Heart left ventricle (tissue), 16 donors: Measurements from ENCODE around the gene ZNF565. TPM values are rescaled to one million over a fixed set of nuclear protein-coding genes. Genes with fewer than 3 reads are reported as not detected.
A peak's percentile ranks its signal among the peaks of the same experiment; 100 is the strongest.

Experiments
- ATAC-seq, 4 donors: fragments of 200-7000 bp; cut with Tn5 transposase; one replicate each; pipeline ENCODE4 v1.9.1; 2020 to 2022; ENCODE audit warnings: moderate library complexity in 4 of 4, mild to moderate bottlenecking in 3 of 4, moderate number of reproducible peaks in 1 of 4
- DNase-seq, 5 donors: peaks; one replicate each; pipeline ENCODE4 v3.0.0-alpha.2; 2020
- H3K27ac ChIP-seq, 12 donors: fragments of 200-600 bp; sonication (generic) in 4 of 12; one replicate each; pipeline versions ENCODE4 v1.5.0 to v1.8.0; 2016 to 2022; ENCODE audit warnings: mild to moderate bottlenecking in 2 of 12
- H3K27me3 ChIP-seq, 9 donors: fragments of 200-600 bp; sonication (generic) in 2 of 9; one replicate each; pipeline versions ENCODE4 v1.5.1 to v1.8.0; 2016 to 2022; ENCODE audit warnings: mild to moderate bottlenecking in 3 of 9
- H3K36me3 ChIP-seq, 9 donors: fragments of 200-600 bp; sonication (generic) in 2 of 9; one replicate each; pipeline versions ENCODE4 v1.5.0 to v1.8.0; 2018 to 2022; ENCODE audit warnings: mild to moderate bottlenecking in 2 of 9
- H3K4me1 ChIP-seq, 12 donors: fragments of 200-600 bp; sonication (generic) in 4 of 12; one replicate each; pipeline versions ENCODE4 v1.5.0 to v1.8.0; 2016 to 2022; ENCODE audit warnings: mild to moderate bottlenecking in 3 of 12
- H3K4me3 ChIP-seq, 12 donors: fragments of 200-600 bp; sonication (generic) in 4 of 12; one replicate each; pipeline versions ENCODE4 v1.5.0 to v1.8.0; 2017 to 2022; ENCODE audit warnings: mild to moderate bottlenecking in 9 of 12, moderate library complexity in 4 of 12
- H3K9me3 ChIP-seq, 12 donors: fragments of 200-600 bp; sonication (generic) in 4 of 12; one replicate each; pipeline versions ENCODE4 v1.5.0 to v1.8.0; 2016 to 2022; ENCODE audit warnings: mild to moderate bottlenecking in 1 of 12
- POLR2A ChIP-seq, 2 donors: fragments of 450-650 bp; IDR thresholded peaks; one replicate each; pipeline ENCODE4 v1.6.1; 2017; ENCODE audit warnings: antibody characterized with exemption in 2 of 2, mild to moderate bottlenecking in 2 of 2, moderate library complexity in 2 of 2
- WGBS, 4 donors: extraction: QIAGEN DNeasy Blood & Tissue Kit in 2 of 4; methylation state at CpG; one replicate each; pipeline versions ENCODE4 v1.1.5 to v1.1.7; 2013 to 2018; 5-methylcytosine and 5-hydroxymethylcytosine counted together
- intact Hi-C, 10 donors: fragments of 100-400 bp; cut with DNase I; formaldehyde crosslinking; loops; one replicate each; pipeline versions ENCODE4 v1.11.1 to v1.14.2; 2022
- long read RNA-seq, 3 donors: library from polyadenylated mRNA; unstranded; transcript quantifications; one replicate each; pipeline ENCODE4 v2.0.0, GENCODE V29; 2020 to 2021
- polyA plus RNA-seq, 2 donors: library from polyadenylated mRNA; stranded (reverse); fragments of 200-250 nt; gene quantifications; one replicate each; pipeline ENCODE4 v1.2.3, GENCODE V29; 2013
- total RNA-seq, 9 donors: library from RNA; depleted of rRNA in 2 of 9; stranded (reverse); fragments of >200 nt in 2 of 9; fragmentation: NEBNext Ultra II Directional in 3 of 9; extraction: Animal tissue kit (Norgen Biotek cat#: 25700) in 3 of 9; gene quantifications; one replicate each; pipeline versions ENCODE4 v1.1.0 to v1.2.4, GENCODE V29; 2016 to 2023
- TF ChIP-seq, protein P1 (sequence below), 12 donors: fragments of 200-600 bp; sonication (generic) in 4 of 12; IDR thresholded peaks; one replicate each; pipeline versions ENCODE4 v1.5.0 to v1.8.0; 2018 to 2022; ENCODE audit warnings: antibody characterized with exemption in 12 of 12, mild to moderate bottlenecking in 5 of 12
- donor health status: ischemic (EF 13 %, LVEDD 7.1; RV severe dilation, severe dysfunction).
- donor health status: healthy with polysubstance abuse.
- donor health status: DM: no; HTN: yes; CAD: no.
- donor health status: DM: no; HTN: no; CAD: no.
- donor health status: ischemic (EF 25% LVEDD 6.9; RV normal size, moderate dysfunction).
- donor health status: ischemic (EF 25% LVEDD 5.7; RV mildly dilated, moderate dysfunction).
- donor health status: healthy.
- donor health status: DM: yes; HTN: yes; CAD: no.
- donor health status: ischemic (EF 35%, LVEDD 5.7; RV mildly dilated, moderate dysfunction).
- donor health status: nonischemic (EF 11% LVEDD 7.7; RV severe dilation, severe dysfunction).
- donor health status: DM: yes; HTN: yes; CAD: no.
- donor health status: PGD.
- donor health status: ischemic (EF 29% LVEDD 5.4; RV normal size, mild dysfunction).
- donor health status: nonischemic (EF 23%, LVEDD 6.1; RV moderate dilation, normal function).

Gene ZNF565
- total RNA-seq (1 to 10 TPM; 2.3 to 4.3 (median 3.0) TPM), polyA plus RNA-seq (1 to 10 TPM; 2.6 to 3.6 TPM)
- long read RNA-seq, donor 1, partial matches to known transcripts = 0 of 10 reads
- long read RNA-seq, donor 1, other reads (novel, unspliced or antisense) = 7 of 10 reads
- long read RNA-seq, donor 2, transcript ZNF565-201 (5 exons, 2,023 nt) = major isoform, 13 of 27 reads
- long read RNA-seq, donor 2, partial matches to known transcripts = 6 of 27 reads
- long read RNA-seq, donor 2, other reads (novel, unspliced or antisense) = 4 of 27 reads
- long read RNA-seq, donor 3, partial matches to known transcripts = 0 of 7 reads
- long read RNA-seq, donor 3, other reads (novel, unspliced or antisense) = 6 of 7 reads

DNA sequence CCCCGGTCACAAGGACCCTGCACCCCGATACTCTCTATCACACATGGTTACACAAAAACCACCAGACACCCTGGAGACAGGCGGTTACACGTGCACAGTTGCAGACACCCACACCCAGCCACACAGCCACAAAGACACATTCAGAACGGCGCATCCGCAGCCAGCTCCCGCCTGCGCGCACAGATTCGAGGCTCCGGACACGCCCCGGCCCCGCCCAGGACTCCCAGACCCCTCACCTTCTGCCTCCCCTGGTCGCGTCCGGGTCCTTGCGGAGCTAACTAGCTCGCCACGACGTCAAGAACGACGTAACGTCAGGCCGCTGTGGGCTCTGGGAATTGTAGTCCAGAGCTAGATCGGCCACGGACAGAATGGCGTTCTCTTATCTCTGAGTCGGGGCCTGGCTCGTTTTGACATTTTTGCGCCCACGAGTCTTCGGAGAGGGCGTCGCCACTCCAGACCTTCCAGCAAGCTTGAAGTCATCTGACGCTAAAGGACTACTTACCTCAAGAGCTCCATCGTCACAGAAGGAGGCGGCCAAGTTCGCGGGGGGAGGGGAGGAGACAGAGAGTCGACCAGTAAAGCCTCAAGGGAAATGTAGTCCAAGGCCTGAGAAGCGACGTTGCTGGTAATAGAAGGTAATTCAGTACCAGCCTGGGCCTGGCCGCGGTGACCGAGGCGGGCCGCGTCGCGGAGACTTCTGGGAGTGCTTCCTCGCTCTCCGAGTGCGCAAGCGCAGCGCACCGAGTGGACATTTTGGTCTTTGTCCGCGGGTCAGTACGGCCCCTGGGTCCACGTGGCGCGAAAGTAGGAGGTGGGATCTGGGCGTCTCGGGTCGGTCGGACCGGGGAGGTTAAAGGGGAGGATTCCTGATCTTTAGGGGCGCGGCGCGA lies at the start of gene ZNF565, which contains the start of gene ZNF146:
TSS of gene ZNF565 (minus strand) at position 280 of the 890 bp plus-strand sequence. CDS start 12,680 bp downstream, outside the sequence.
TSS of gene ZNF146 (plus strand) at position 721 of the 890 bp plus-strand sequence. CDS start 21,335 bp downstream, outside the sequence.
- peak; percentile 97 to 99 (median 99) for DNase-seq
- intact Hi-C loops = loop anchor here in 2 of 10 donors (10.0 kb wide), 1 partner anchor 270 kb away; the partner anchor contains the start of gene ZNF566 (in 2 of the 2)
- ATAC-seq = peak; percentile 96 to 98 (median 97)

DNA sequence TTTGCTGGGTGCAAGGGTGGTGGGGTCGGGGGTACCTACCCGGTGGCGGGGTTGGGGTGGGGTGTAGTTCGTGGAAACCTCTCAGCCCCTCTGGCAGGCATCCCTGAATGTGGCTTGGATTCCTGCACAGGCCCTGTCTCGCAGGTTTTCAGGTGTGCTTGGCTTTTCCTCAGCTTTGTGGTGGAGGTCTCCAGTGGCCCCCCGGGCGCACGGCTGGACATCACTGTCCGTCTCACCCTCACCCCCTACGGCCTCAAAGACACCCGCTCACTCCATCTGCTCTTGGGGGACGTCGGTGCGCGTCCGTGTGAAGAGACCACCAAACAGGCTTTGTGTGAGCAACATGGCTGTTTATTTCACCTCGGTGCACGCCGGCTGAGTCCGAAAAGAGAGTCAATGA lies 44.7 kb upstream of the ZNF565 start:
- WGBS, 4 donors = 94 to 97% (median 96%) methylated on average over 19 to 20 of the region's 20 CpGs
- TF ChIP-seq, protein P1, sequence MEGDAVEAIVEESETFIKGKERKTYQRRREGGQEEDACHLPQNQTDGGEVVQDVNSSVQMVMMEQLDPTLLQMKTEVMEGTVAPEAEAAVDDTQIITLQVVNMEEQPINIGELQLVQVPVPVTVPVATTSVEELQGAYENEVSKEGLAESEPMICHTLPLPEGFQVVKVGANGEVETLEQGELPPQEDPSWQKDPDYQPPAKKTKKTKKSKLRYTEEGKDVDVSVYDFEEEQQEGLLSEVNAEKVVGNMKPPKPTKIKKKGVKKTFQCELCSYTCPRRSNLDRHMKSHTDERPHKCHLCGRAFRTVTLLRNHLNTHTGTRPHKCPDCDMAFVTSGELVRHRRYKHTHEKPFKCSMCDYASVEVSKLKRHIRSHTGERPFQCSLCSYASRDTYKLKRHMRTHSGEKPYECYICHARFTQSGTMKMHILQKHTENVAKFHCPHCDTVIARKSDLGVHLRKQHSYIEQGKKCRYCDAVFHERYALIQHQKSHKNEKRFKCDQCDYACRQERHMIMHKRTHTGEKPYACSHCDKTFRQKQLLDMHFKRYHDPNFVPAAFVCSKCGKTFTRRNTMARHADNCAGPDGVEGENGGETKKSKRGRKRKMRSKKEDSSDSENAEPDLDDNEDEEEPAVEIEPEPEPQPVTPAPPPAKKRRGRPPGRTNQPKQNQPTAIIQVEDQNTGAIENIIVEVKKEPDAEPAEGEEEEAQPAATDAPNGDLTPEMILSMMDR (IDR thresholded peaks at IDR 0.05) = no peak
- TF ChIP-seq POLR2A (IDR thresholded peaks at IDR 0.05) = no peak
- Histone ChIP-seq H3K27me3 (no peaks in the 10 kb centered on the region), H3K4me1 (peaks cover 0 to 10% (median 0%) of the 10 kb centered on the region in 12 donors), H3K4me3 (no peak overlapping the region), H3K36me3 (no peaks in the 10 kb centered on the region), H3K9me3 (no peaks in the 10 kb centered on the region), H3K27ac (no peak overlapping the region)
- intact Hi-C loops = no loop called here
- no peak for DNase-seq
- no peak for ATAC-seq

More for the DNA sequence above, at the start of gene ZNF565, which contains the start of gene ZNF146:
- Histone ChIP-seq H3K27ac (peak within 1 kb of the TSS; percentile 62 to 98 (median 96)), H3K4me3 (peak within 1 kb of the TSS; percentile 54 to 92 (median 75)), H3K9me3 (no peaks in the 10 kb centered on the region), H3K36me3 (peaks cover 0 to 11% (median 4%) of the 10 kb centered on the region in 9 donors), H3K27me3 (no peaks in the 10 kb centered on the region), H3K4me1 (peaks cover 0 to 34% (median 13%) of the 10 kb centered on the region in 12 donors)
- 0 to 1% (median 1%) methylated on average over 62 to 73 of the region's 73 CpGs for WGBS, 4 donors
- TF ChIP-seq, protein P1 (IDR thresholded peaks at IDR 0.05) = peak in 5 of 12 donors; percentile 5 to 37 (median 13)
- peak in 1 of 2 donors; percentile 71 for TF ChIP-seq POLR2A (IDR thresholded peaks at IDR 0.05)

DNA sequence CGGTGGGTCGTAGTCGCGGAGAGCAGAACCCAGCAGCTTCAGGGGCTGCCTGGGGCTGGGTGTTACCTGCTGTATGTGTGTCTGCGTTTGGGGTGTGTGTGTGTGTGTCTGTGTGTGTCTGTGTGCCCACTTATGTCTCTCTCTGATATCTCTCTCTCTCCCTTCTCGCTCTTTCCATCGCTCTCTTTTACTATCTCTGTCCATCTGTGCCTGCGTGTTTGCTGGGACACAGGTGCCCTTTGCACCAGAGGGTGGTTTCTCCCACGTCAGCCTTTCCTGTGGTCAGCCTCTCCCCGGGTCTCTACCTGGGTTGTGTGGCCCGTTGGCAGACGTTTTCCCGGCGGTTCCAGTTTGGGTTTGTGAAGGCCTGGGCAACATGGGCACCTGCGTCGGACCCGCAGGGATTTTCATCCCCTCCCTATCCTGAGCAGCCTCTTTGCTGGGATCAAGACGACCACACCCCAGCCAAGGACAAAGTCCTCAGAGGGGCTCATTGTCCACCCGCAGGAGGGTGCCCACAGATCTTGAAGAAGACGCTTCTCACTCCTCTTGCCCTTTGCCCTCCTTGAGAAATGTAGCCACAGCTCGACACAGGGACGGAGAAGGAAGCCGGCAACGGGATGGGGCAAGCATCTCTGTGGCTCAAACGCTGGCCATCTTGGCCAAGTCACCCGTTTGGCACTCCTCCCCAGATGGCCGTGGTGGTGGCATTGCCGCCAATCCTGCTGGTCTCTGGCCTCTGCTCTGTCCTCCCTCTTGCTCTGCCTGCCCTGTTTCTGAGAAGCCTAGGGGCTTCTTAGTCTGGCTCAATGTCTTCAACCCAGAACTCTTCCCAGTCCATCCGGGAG lies 43.8 kb upstream of the ZNF565 start:
- peak overlapping the region in 10 of 12 donors; percentile 45 to 83 (median 68) for H3K4me3 ChIP-seq
- 87 to 91% (median 89%) methylated on average over 28 to 29 of the region's 29 CpGs for WGBS, 4 donors

More for the DNA sequence above, 43.8 kb upstream of the ZNF565 start:
- no peaks in the 10 kb centered on the region for H3K9me3 ChIP-seq
- H3K27me3 ChIP-seq = no peaks in the 10 kb centered on the region
- H3K36me3 ChIP-seq = no peaks in the 10 kb centered on the region
- DNase-seq (no peak), ATAC-seq (peak in 2 of 4 donors; percentile 12 to 24)
- TF ChIP-seq POLR2A (IDR thresholded peaks at IDR 0.05) = no peak
- TF ChIP-seq, protein P1 (IDR thresholded peaks at IDR 0.05) = no peak
- H3K4me1 ChIP-seq = peaks cover 0 to 10% (median 0%) of the 10 kb centered on the region in 12 donors
- no peak overlapping the region for H3K27ac ChIP-seq
- intact Hi-C loops = no loop called here
